Left ventricle myocardium inferior (tissue), 1 donor: ENCODE data around the gene DNAH5. TPM values are rescaled to one million over a fixed set of nuclear protein-coding genes. Genes with fewer than 3 reads are reported as not detected.
"Not testable (repeated sequence)": the region's sequence is repeated elsewhere in the genome, so short reads cannot be mapped to it uniquely, and the experiment has no call there.

ENCODE experiments used
- DNase-seq: peaks from one replicate; pipeline ENCODE4 v3.0.0-alpha.2; 2020
- H3K27ac ChIP-seq: fragments of 200-600 bp; replicated peaks from 2 replicates; pipeline ENCODE4 v1.8.0; 2021
- H3K27me3 ChIP-seq: fragments of 200-600 bp; 2 replicates; pipeline ENCODE4 v1.8.0; 2021; ENCODE audit warnings: low read depth
- H3K36me3 ChIP-seq: fragments of 200-600 bp; 2 replicates; pipeline ENCODE4 v1.8.0; 2021
- H3K4me1 ChIP-seq: fragments of 200-600 bp; 2 replicates; pipeline ENCODE4 v1.8.0; 2021
- H3K4me3 ChIP-seq: fragments of 200-600 bp; 2 replicates; pipeline ENCODE4 v1.8.0; 2021; ENCODE audit warnings: mild to moderate bottlenecking, moderate library complexity
- H3K9me3 ChIP-seq: fragments of 200-600 bp; replicated peaks from 2 replicates; pipeline ENCODE4 v1.8.0; 2021
- CTCF ChIP-seq: fragments of 200-600 bp; IDR thresholded peaks from 2 replicates; pipeline ENCODE4 v1.8.0; 2021; ENCODE audit warnings: antibody characterized with exemption, mild to moderate bottlenecking, borderline replicate concordance
- intact Hi-C: fragments of 100-400 bp; cut with micrococcal nuclease; formaldehyde crosslinking; loops from one replicate; pipeline ENCODE4 v1.11.0; 2022
- total RNA-seq: library from RNA; stranded (reverse); fragmentation: NEBNext Ultra II Directional; extraction: Animal tissue kit (Norgen Biotek cat#: 25700); gene quantifications from one replicate; pipeline ENCODE4 v1.2.1, GENCODE V29; 2021
- donor health status: DM: no; HTN: yes; CAD: no; lungs with severe emphysema.

DNAH5 gene
- total RNA-seq, 1 donor from 2014 or later = 0.14 TPM

- no peak for TF ChIP-seq CTCF
- H3K9me3 ChIP-seq = no peaks in the 10 kb centered on the region
- no peak for DNase-seq
- H3K27ac ChIP-seq = no peak overlapping the region
- H3K4me1 ChIP-seq = no peaks in the 10 kb centered on the region
- intact Hi-C loops = loop anchor here (10.0 kb wide), 1 partner anchor 104 kb away; no protein-coding TSS in a partner anchor
- H3K4me3 ChIP-seq = no peak overlapping the region
- no peaks in the 10 kb centered on the region for H3K36me3 ChIP-seq
- peaks cover 21% of the 10 kb centered on the region for H3K27me3 ChIP-seq
Observed at GRCh38 chr5:13990896-13991295, 46.4 kb upstream of the DNAH5 start.

- Histone ChIP-seq H3K27me3 (peaks cover 24% of the 10 kb centered on the region), H3K27ac (no peak overlapping the region), H3K9me3 (no peaks in the 10 kb centered on the region), H3K4me1 (no peaks in the 10 kb centered on the region), H3K4me3 (no peak overlapping the region), H3K36me3 (no peaks in the 10 kb centered on the region)
- DNase-seq = no peak
- TF ChIP-seq CTCF = no peak
- intact Hi-C loops = loop anchor here (10.0 kb wide), 1 partner anchor 105 kb away; no protein-coding TSS in a partner anchor
Observed at GRCh38 chr5:13989832-13990231, 45.3 kb upstream of the DNAH5 start.

GRCh38 chr5:13987843-13988464 is 43.5 kb upstream of the DNAH5 start:
- H3K36me3 ChIP-seq = no peaks in the 10 kb centered on the region
- DNase-seq = no peak
- H3K4me1 ChIP-seq = no peaks in the 10 kb centered on the region
- H3K4me3 ChIP-seq = no peak overlapping the region
- H3K27me3 ChIP-seq = peaks cover 15% of the 10 kb centered on the region
- intact Hi-C loops = no loop called here
- H3K27ac ChIP-seq = no peak overlapping the region
- H3K9me3 ChIP-seq = no peaks in the 10 kb centered on the region
- TF ChIP-seq CTCF = peak; percentile 85

GRCh38 chr5:13985731-13986418 is 41.4 kb upstream of the DNAH5 start:
- TF ChIP-seq CTCF = no peak
- Histone ChIP-seq H3K4me3 (no peak overlapping the region), H3K9me3 (no peaks in the 10 kb centered on the region), H3K4me1 (no peaks in the 10 kb centered on the region), H3K27ac (no peak overlapping the region), H3K27me3 (peaks cover 23% of the 10 kb centered on the region), H3K36me3 (no peaks in the 10 kb centered on the region)
- no peak for DNase-seq
- intact Hi-C loops = no loop called here

- H3K4me1 ChIP-seq, intact Hi-C loops: not testable (repeated sequence)
Observed at GRCh38 chr5:13984888-13985287, 40.4 kb upstream of the DNAH5 start.

More at GRCh38 chr5:13984888-13985287, 40.4 kb upstream of the DNAH5 start:
- H3K27me3 ChIP-seq = peaks cover 23% of the 10 kb centered on the region
- not testable (repeated sequence) for H3K27ac ChIP-seq, H3K36me3 ChIP-seq, H3K4me3 ChIP-seq, H3K9me3 ChIP-seq, DNase-seq
